ENCODE data around the gene FAM187B. TPM values are rescaled to one million over a fixed set of nuclear protein-coding genes. Genes with fewer than 3 reads are reported as not detected.

The FAM187B gene
- polyA plus RNA-seq, 1 of the 3 experiments (the other 2 are of a cell fraction): not detected

GRCh38 chr19:35248310-35249145 is 20.0 kb upstream of the FAM187B start, which contains the start of gene LSR:
Gene LSR (plus strand): TSS chr19:35249002. CDS start chr19:35249023, 21 bp downstream.
- Histone ChIP-seq H3K27me3 (ENCODE audit: insufficient read depth) (peaks cover 51% of the 10 kb centered on the region), H3F3A (replicated peaks; ENCODE audit: insufficient read depth) (no peaks in the 10 kb centered on the region), H4K20me1 (ENCODE audit: insufficient read depth) (no peaks in the 10 kb centered on the region), H3K4me2 (no peak within 1 kb of the TSS), H3K36me3 (replicated peaks in 1 of 2; ENCODE audit: control insufficient read depth in 1 of 2, insufficient read depth in 2 of 2, low read length in 1 of 2) (no peaks in the 10 kb centered on the region), H3K27ac (ENCODE audit: low read depth in 2 of 2, low read length in 1 of 2) (no peak within 1 kb of the TSS), H3K4me3 (ENCODE audit: low read depth in 2 of 2, low read length in 1 of 2) (no peak within 1 kb of the TSS), H3K9me3 (no peaks in the 10 kb centered on the region; the same call in 1 of the 2 replicates), H2AFZ (ENCODE audit: low read depth) (no peak within 1 kb of the TSS), H3K79me2 (ENCODE audit: insufficient read depth) (no peaks in the 10 kb centered on the region), H3K9me2 (no peaks in the 10 kb centered on the region), H3K9ac (no peak within 1 kb of the TSS), H3K4me1 (ENCODE audit: control insufficient read depth in 1 of 2, insufficient read depth in 2 of 2, low read depth in 1 of 2, low read length in 1 of 2) (no peaks in the 10 kb centered on the region)
- TF ChIP-seq TCF12 (IDR thresholded peaks at IDR 0.05): no peak
- no peak for TF ChIP-seq IRF3 (IDR thresholded peaks at IDR 0.05; ENCODE audit: low read depth, low read length)
- no peak for TF ChIP-seq SMC3 (IDR thresholded peaks at IDR 0.05; ENCODE audit: low read depth, low read length)
- ChIA-PET POLR2A (no interaction called here), CTCF (no interaction called here)
- WGBS (ENCODE audit: low lambda C conversion rate): 9% methylated on average over 51 of the region's 69 CpGs
- DNase-seq: no peak

- no peaks in the 10 kb centered on the region for H3F3A ChIP-seq (replicated peaks; ENCODE audit: insufficient read depth)
- no peaks in the 10 kb centered on the region for H3K9me2 ChIP-seq
- no peaks in the 10 kb centered on the region for H3K36me3 ChIP-seq (replicated peaks in 1 of 2; ENCODE audit: control insufficient read depth in 1 of 2, insufficient read depth in 2 of 2, low read length in 1 of 2)
- ChIA-PET POLR2A (no interaction called here), CTCF (no interaction called here)
- H3K27ac ChIP-seq (ENCODE audit: low read depth in 2 of 2, low read length in 1 of 2): no peak overlapping the region
- no peak overlapping the region for H2AFZ ChIP-seq (ENCODE audit: low read depth)
- no peak for DNase-seq
- no peaks in the 10 kb centered on the region for H4K20me1 ChIP-seq (ENCODE audit: insufficient read depth)
- no peaks in the 10 kb centered on the region; the same call in 1 of the 2 replicates for H3K9me3 ChIP-seq
- H3K4me2 ChIP-seq: no peak overlapping the region
- no peaks in the 10 kb centered on the region for H3K4me1 ChIP-seq (ENCODE audit: control insufficient read depth in 1 of 2, insufficient read depth in 2 of 2, low read depth in 1 of 2, low read length in 1 of 2)
- no peak overlapping the region for H3K9ac ChIP-seq
- peaks cover 51% of the 10 kb centered on the region for H3K27me3 ChIP-seq (ENCODE audit: insufficient read depth)
- TF ChIP-seq RXRA (IDR thresholded peaks at IDR 0.05; ENCODE audit: borderline replicate concordance, low read depth): no peak
- TF ChIP-seq CHD2 (IDR thresholded peaks at IDR 0.05; ENCODE audit: low read length, partially characterized antibody): no peak
- TF ChIP-seq RFX5 (IDR thresholded peaks at IDR 0.05; ENCODE audit: low read length): no peak
- no peak for TF ChIP-seq FOSL2 (IDR thresholded peaks at IDR 0.05; ENCODE audit: borderline replicate concordance, low read depth)
- no peak for TF ChIP-seq REST (IDR thresholded peaks at IDR 0.05; ENCODE audit: low read depth, low read length)
- no peak for TF ChIP-seq TCF12 (IDR thresholded peaks at IDR 0.05)
- TF ChIP-seq FOXM1 (IDR thresholded peaks at IDR 0.05; ENCODE audit: low read depth): no peak
- no peak for TF ChIP-seq GABPA (IDR thresholded peaks at IDR 0.05; ENCODE audit: low read depth)
- TF ChIP-seq JUND (IDR thresholded peaks at IDR 0.05): no peak
- no peak for TF ChIP-seq NFIC (IDR thresholded peaks at IDR 0.05; ENCODE audit: borderline replicate concordance)
- TF ChIP-seq SMC3 (IDR thresholded peaks at IDR 0.05; ENCODE audit: low read depth, low read length): no peak
- no peak for TF ChIP-seq MEF2A (IDR thresholded peaks at IDR 0.05; ENCODE audit: borderline replicate concordance, low read depth)
- TF ChIP-seq CTCF (IDR thresholded peaks at IDR 0.05): no peak
- 8% methylated on average over 12 of the region's 42 CpGs for WGBS (ENCODE audit: low lambda C conversion rate)
- H3K4me3 ChIP-seq (ENCODE audit: low read depth in 2 of 2, low read length in 1 of 2): no peak overlapping the region
- H3K79me2 ChIP-seq (ENCODE audit: insufficient read depth): no peaks in the 10 kb centered on the region
Measured at GRCh38 chr19:35247526-35248309, 19.2 kb upstream of the FAM187B start.
